ENCODE results near the gene GPRIN3. TPM values are rescaled to one million over a fixed set of nuclear protein-coding genes. Genes with fewer than 3 reads are reported as not detected.

Gene GPRIN3
- total RNA-seq, result 0.56 and 0.58 TPM in 2 replicates

DNA sequence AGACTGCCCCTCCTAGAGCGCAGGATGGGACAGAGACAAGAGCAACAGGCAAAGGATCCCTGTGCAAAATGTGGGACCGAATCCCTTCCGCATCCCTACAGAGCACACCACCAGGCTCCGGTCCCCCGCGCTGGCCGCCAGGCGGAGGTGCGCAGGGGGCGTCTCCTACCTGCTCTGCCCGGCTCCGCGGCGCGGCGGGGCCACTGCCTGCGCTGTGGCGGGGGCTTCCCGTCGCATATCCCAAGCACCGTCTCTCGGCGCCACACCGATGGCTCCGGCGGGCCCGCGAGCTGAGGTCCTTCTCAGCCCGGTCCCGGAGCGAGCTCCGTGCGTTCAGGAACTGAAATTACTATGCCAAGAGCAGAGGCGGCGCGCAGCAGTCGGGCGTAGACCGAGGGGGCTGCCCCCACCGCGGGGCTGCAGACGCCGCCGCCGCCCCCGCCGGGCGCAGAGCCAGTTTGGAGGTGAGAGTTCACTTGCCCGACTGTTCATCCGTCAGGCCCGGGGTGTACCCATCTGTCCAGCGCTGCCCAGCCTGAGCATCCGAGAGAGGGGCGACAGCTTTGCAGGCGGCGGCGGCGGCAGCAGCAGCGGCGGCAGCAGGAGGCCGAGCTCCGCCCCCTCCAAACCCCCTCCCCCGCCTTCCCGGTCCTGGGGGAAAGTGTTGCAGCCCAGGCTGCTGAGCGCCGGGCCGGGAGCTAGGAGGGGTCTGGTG, at the start of gene GPRIN3:
Gene GPRIN3, minus strand, starts transcription at position 355 of the 715 bp plus-strand sequence. CDS start 57,690 bp downstream, outside the sequence.

Other genes with a start within 250 kb of the GPRIN3 start
- gene TIGD2, start 196.3 kb downstream of the GPRIN3 start, total RNA-seq, result 6.7 and 8.7 TPM in 2 replicates

Measured in regular cardiac myocyte (primary cell).